ENCODE data around the gene RPS6KA1. TPM values are rescaled to one million over a fixed set of nuclear protein-coding genes. Genes with fewer than 3 reads are reported as not detected.
A peak's percentile ranks its signal among the peaks of the same experiment; 100 is the strongest.

RPS6KA1 gene
- total RNA-seq, 2 donors from 2014 or later, result 41.3 TPM

- 57 to 68% methylated on average over 5 to 18 of the region's 18 CpGs for WGBS, 2 experiments (ENCODE audit: insufficient coverage in 1 of 2, insufficient read length in 1 of 2)
- no peak overlapping the region for H3K9ac ChIP-seq (ENCODE audit: extremely low read depth, low read length, poor library complexity, severe bottlenecking)
- H3K36me3 ChIP-seq (ENCODE audit: control insufficient read depth, insufficient read depth, low read length), result peaks cover 6% of the 10 kb centered on the region
- TF ChIP-seq CTCF (conservative IDR thresholded peaks at IDR 0.05), result peak; percentile 77
- Mint-ChIP-seq H3K36me3 (ENCODE audit: low read depth) (peaks cover 29% of the 10 kb centered on the region), H3K9me3 (no peaks in the 10 kb centered on the region), H3K27me3 (ENCODE audit: insufficient read depth) (no peaks in the 10 kb centered on the region), H3K4me3 (no peak overlapping the region), H3K4me1 (peaks cover 7% of the 10 kb centered on the region), H3K27ac (peak overlapping the region; percentile 68)
- no peaks in the 10 kb centered on the region for H3K9me3 ChIP-seq (ENCODE audit: control insufficient read depth, low read length)
- H3K27me3 ChIP-seq (ENCODE audit: control insufficient read depth, insufficient read depth, low read length, poor library complexity, severe bottlenecking), result no peaks in the 10 kb centered on the region
- H3K4me1 ChIP-seq (ENCODE audit: control insufficient read depth, insufficient read depth, low read length), result no peaks in the 10 kb centered on the region
- peak; percentile 91 for DNase-seq
- H3K27ac ChIP-seq (ENCODE audit: low read depth, low read length), result peak overlapping the region; percentile 3
- no peak overlapping the region for H3K4me3 ChIP-seq (ENCODE audit: low read length)
Observed at GRCh38 chr1:26541816-26542711, 12.5 kb downstream of the RPS6KA1 start.

- WGBS, 2 experiments (ENCODE audit: insufficient coverage in 1 of 2, insufficient read length in 1 of 2), result 92 to 96% methylated on average over 7 to 9 of the region's 9 CpGs
- H3K9me3 Mint-ChIP-seq, result no peaks in the 10 kb centered on the region
Observed at GRCh38 chr1:26542771-26543451, 13.3 kb downstream of the RPS6KA1 start.

GRCh38 chr1:26543462-26543861 is 13.9 kb downstream of the RPS6KA1 start:
- peaks cover 33% of the 10 kb centered on the region for H3K36me3 Mint-ChIP-seq (ENCODE audit: low read depth)
- H3K4me3 Mint-ChIP-seq, result no peak overlapping the region
- 85 to 88% methylated on average over 3 to 5 of the region's 5 CpGs for WGBS, 2 experiments (ENCODE audit: insufficient coverage in 1 of 2, insufficient read length in 1 of 2)

More at GRCh38 chr1:26542771-26543451, 13.3 kb downstream of the RPS6KA1 start:
- peak overlapping the region; percentile 52 for H3K27ac Mint-ChIP-seq
- H3K9ac ChIP-seq (ENCODE audit: extremely low read depth, low read length, poor library complexity, severe bottlenecking), result no peak overlapping the region
- DNase-seq, result no peak
- no peaks in the 10 kb centered on the region for H3K27me3 ChIP-seq (ENCODE audit: control insufficient read depth, insufficient read depth, low read length, poor library complexity, severe bottlenecking)
- H3K36me3 Mint-ChIP-seq (ENCODE audit: low read depth), result peaks cover 34% of the 10 kb centered on the region
- no peak overlapping the region for H3K4me3 Mint-ChIP-seq
- peaks cover 7% of the 10 kb centered on the region for H3K4me1 Mint-ChIP-seq
- no peaks in the 10 kb centered on the region for H3K9me3 ChIP-seq (ENCODE audit: control insufficient read depth, low read length)
- TF ChIP-seq CTCF (conservative IDR thresholded peaks at IDR 0.05), result no peak
- H3K27ac ChIP-seq (ENCODE audit: low read depth, low read length), result no peak overlapping the region
- no peaks in the 10 kb centered on the region for H3K27me3 Mint-ChIP-seq (ENCODE audit: insufficient read depth)
- H3K4me3 ChIP-seq (ENCODE audit: low read length), result no peak overlapping the region
- no peaks in the 10 kb centered on the region for H3K4me1 ChIP-seq (ENCODE audit: control insufficient read depth, insufficient read depth, low read length)
- H3K36me3 ChIP-seq (ENCODE audit: control insufficient read depth, insufficient read depth, low read length), result peaks cover 6% of the 10 kb centered on the region

More at GRCh38 chr1:26543462-26543861, 13.9 kb downstream of the RPS6KA1 start:
- Histone ChIP-seq H3K27ac (ENCODE audit: low read depth, low read length) (no peak overlapping the region), H3K9me3 (ENCODE audit: control insufficient read depth, low read length) (no peaks in the 10 kb centered on the region), H3K4me1 (ENCODE audit: control insufficient read depth, insufficient read depth, low read length) (no peaks in the 10 kb centered on the region), H3K27me3 (ENCODE audit: control insufficient read depth, insufficient read depth, low read length, poor library complexity, severe bottlenecking) (no peaks in the 10 kb centered on the region), H3K4me3 (ENCODE audit: low read length) (no peak overlapping the region), H3K9ac (ENCODE audit: extremely low read depth, low read length, poor library complexity, severe bottlenecking) (no peak overlapping the region), H3K36me3 (ENCODE audit: control insufficient read depth, insufficient read depth, low read length) (peaks cover 3% of the 10 kb centered on the region)
- Mint-ChIP-seq H3K27ac (peak overlapping the region; percentile 52), H3K9me3 (no peaks in the 10 kb centered on the region), H3K27me3 (ENCODE audit: insufficient read depth) (no peaks in the 10 kb centered on the region), H3K4me1 (peaks cover 7% of the 10 kb centered on the region)
- TF ChIP-seq CTCF (conservative IDR thresholded peaks at IDR 0.05), result no peak
- DNase-seq, result no peak

All from endodermal cell (in vitro differentiated cells).